ENCODE results near the gene TOGARAM2.
"Not testable (repeated sequence)": the region's sequence is repeated elsewhere in the genome, so short reads cannot be mapped to it uniquely, and the experiment has no call there.

Gene TOGARAM2

DNA sequence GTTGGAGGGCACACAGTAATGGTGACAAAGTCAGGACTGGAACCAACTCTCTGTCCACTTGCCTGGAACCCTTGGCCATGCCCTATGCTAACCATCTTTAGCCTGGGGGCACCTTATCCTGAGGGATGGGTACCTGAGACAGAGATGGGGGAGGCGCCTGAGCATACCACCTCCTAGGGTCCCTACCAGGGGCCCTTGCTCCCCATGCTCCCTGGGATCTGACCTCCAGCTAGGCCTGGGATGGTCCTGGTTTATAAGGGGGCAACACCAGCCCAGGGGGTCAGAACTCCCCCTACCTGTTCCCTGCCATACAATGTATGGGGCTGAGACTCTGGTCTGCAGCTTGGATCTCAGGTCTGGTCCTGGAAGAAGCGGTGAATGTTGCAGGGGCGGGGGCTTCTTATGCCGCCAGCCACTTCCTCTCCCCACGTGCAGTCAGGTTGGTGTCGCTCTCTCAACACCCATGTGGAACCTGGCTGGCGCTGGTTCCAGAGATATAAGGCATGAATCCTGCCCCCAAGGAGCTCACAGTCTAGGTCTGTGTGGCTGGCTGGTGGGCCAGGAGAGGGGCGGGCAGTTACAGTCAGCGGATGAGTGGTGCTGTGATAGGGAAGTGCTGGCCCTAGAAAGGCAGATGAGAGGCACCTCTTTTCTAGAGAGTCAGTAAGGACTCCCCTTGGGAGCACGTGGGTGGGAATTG, 3.8 kb upstream of the TOGARAM2 start:
- DNase-seq: no peak

DNA sequence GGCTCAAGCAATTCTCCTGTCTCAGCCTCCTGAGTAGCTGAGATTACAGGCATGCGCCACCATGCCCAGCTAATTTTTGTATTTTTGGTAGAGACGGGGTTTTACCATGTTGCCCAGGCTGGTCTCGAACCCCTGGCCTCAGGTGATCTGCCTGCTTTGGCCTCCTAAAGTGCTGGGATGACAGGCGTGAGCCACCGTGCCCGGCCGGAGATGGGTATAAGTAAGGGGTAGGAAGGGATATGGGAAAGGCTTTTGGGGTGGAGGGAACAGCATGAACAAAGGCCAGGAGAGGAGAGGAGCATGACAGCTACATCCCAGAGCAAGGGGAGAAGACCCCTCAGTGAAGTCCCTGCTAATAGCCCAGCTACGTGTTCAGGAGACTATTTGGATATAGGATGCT, 3.1 kb upstream of the TOGARAM2 start:
- DNase-seq: not testable (repeated sequence)

GRCh38 chr2:28978606-28979005, 2.5 kb upstream of the TOGARAM2 start:
- no peak for DNase-seq

DNA sequence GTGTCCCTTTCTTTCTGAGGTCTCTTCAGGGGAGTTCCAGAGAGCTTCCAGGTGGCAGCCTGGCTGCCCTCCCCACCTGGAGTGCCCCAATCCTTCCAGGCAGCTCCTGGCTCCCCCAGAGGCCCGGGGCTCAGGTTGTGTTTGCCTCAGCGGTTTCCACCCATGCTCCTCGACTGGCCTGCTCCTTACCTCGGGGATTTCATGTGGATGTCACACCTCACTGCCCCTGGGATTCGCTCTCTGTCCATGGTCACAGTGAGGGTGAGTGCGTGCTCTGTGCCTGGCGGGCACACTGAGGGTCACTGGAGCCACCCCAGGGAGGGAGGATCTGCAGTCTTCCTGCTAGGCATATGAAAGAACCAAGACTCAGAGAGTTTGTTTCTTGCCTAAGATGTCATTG, 2.1 kb upstream of the TOGARAM2 start:
- DNase-seq: no peak

GRCh38 chr2:28979576-28980366, 1.3 kb upstream of the TOGARAM2 start:
- DNase-seq: no peak

DNA sequence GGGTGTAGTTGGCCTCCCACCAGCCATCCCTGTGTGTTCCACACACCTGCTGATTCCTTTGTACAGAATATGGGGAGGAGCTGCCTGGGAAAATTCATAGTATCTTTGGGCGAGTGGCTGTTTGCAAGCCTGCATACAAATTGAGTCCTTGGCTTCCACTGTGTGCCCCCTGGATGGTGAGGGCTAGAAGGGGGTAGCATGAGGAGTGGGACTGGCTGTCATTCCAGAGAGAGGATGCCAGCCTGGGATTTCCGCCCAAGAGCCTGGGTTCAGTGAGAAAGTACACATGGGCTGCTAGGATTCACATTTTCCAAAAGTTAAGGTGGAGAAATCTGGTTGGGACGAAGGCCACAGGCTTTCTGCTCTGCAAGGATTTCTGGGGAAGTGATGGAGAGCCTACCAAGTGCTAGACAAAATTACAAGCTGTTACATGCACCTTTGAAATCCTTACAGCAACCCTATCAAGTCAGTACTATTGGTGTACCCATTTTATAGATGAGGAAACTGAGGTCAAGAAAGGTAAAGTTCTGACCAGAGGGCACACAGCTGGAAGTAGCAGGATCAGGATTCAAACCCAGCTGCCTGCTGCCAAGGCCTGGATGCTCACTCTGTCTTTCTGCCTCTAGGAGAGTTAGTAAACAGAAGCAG, 606 bp upstream of the TOGARAM2 start:
- no peak for DNase-seq

GRCh38 chr2:28981620-28982376, 700 bp downstream of the TOGARAM2 start:
- no peak for DNase-seq

- no peak for DNase-seq
Measured at GRCh38 chr2:28982381-28982950, 1.4 kb downstream of the TOGARAM2 start.

GRCh38 chr2:28986429-28986828, 5.3 kb downstream of the TOGARAM2 start:
- no peak for DNase-seq

GRCh38 chr2:28989973-28990372, 8.9 kb downstream of the TOGARAM2 start:
- no peak for DNase-seq

DNA sequence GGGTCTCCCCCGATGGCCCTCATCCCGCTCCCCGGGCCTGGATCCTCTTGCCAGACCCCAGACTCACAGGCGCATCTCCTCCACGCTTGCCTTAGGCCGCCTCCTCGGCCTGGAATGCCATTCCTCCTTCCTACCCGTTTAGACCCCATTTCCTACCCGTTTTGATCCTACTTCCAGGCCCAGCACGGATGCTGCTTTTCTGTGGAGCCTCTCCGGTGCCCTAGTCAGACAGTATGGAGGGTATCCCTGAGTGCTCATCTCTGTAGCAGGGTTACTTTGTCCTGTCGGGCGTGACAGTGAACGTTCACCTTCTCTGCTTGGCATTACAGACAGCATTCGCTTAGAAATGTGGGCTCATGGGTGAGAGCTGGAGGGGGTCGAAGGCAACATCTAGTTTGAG, 9.3 kb downstream of the TOGARAM2 start:
- DNase-seq: no peak

GRCh38 chr2:28991021-28991420, 9.9 kb downstream of the TOGARAM2 start:
- DNase-seq: no peak

DNA sequence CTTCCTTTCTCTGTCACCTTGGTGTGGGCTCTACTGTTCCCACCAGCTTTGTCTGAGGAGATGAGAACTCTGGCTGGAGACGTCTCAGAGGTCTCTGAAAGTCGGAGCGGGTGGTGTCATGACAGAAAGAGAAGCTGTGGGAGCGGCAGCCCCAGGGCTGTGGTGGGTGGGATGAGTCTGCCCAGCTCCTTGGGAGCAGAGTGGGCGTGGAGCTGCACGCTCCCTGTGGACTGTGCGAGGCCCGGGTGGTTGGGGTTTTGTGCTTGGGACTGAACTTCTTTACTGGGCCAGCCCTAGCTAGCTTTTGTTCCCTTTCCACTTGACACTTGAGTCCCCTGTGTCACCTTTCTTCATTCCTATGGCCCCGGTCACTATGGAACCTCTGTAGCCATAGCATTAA, 10.4 kb downstream of the TOGARAM2 start:
- no peak for DNase-seq

DNA sequence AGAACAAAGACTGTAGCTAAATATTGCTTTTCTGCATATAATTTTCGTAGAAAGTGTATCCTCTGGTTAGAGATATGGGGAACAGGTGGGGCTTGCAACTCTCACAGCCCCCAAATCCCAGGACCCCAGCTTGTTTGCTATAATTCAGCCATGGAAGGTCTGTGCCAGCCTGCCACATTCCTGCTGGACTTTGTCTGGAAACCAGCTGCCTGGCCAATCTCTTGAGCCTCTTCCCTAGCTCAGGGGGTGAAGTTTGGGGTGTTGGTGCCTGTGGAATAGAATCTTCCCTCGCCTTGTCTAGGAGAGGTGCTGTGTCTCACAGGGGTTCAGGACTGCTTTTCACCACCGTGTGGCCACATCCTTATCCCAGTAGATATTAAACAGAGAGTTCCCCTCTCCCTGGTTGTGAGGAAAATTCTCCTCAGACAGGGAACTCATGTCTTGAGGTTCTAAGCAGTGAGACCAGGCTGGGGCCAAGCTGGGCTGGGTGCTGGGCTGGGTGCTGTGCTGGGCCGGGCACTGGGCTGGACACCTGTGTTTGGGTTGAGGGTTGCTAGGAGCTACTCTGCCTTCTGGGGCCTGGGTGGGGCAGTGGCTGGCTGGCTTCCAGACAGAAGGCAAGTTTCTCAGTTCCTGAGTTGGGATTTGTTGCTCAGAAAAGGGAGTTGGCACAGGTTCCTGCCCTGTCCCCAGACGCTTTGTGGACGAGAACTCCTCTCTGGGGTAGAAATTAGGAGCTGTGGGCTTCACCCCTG, 12.3 kb downstream of the TOGARAM2 start:
- DNase-seq: peak; percentile 92

DNA sequence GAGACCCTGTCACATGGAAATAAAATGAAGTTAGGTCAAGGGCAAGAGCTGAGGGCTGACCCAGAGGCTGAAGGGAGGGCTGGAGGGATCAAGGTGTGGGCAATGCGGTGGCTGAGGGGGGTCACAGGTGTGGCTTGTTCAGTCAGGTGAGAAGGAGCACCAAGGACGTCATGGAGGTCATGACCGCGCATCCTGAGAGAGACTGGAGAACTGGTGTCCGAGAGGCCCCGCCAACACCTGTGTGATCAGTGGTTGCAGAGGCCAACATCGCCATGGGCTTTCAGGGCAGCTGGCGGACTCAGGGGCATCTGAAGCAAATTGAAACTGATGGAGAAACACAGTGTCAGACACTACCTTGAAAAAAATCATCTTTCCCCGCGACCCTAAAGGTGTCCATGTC, 13.0 kb downstream of the TOGARAM2 start:
- DNase-seq: peak; percentile 61

GRCh38 chr2:28994679-28995078, 13.6 kb downstream of the TOGARAM2 start:
- DNase-seq: no peak

GRCh38 chr2:28995765-28996750, 15.0 kb downstream of the TOGARAM2 start:
- DNase-seq: no peak

GRCh38 chr2:28997237-28997846, 16.2 kb downstream of the TOGARAM2 start:
- DNase-seq: no peak

- DNase-seq: no peak
Measured at GRCh38 chr2:28997847-28998735, 17.0 kb downstream of the TOGARAM2 start.
